SIG-M5 (cell line): ENCODE measurements around the gene ANKH.

Source experiments
- DNase-seq: peaks from one replicate; lab custom pipeline; 2025; lab: John Stamatoyannopoulos, UW

ANKH gene

GRCh38 chr5:14664270-14665100 lies 207.1 kb downstream of the ANKH start, which contains the start of gene OTULIN:
Gene OTULIN, plus strand, starts transcription at chr5:14664718. Its CDS starts 108 bp downstream, at chr5:14664826.
- no peak for DNase-seq

- no peak for DNase-seq
Measured at GRCh38 chr5:14663734-14664269, 207.8 kb downstream of the ANKH start.

GRCh38 chr5:14662721-14663260 lies 208.8 kb downstream of the ANKH start:
- no peak for DNase-seq

GRCh38 chr5:14660833-14661232 lies 210.7 kb downstream of the ANKH start:
- DNase-seq: no peak

GRCh38 chr5:14659821-14660607 lies 211.6 kb downstream of the ANKH start:
- no peak for DNase-seq

- no peak for DNase-seq
Measured at GRCh38 chr5:14656898-14657297, 214.7 kb downstream of the ANKH start.

GRCh38 chr5:14655146-14655741 lies 216.3 kb downstream of the ANKH start:
- DNase-seq: no peak
